Muscle layer of duodenum (tissue), 2 donors: Measurements from ENCODE around the gene SLC23A3.

Experiments used
- H3K27ac ChIP-seq: one replicate; pipeline ENCODE4 v1.7.0; 2013; ENCODE audit warnings: mild to moderate bottlenecking, low read length
- H3K27me3 ChIP-seq: one replicate; pipeline ENCODE4 v1.7.0; 2013; ENCODE audit warnings: low read depth, mild to moderate bottlenecking, control low read depth, low read length
- H3K36me3 ChIP-seq, 2 donors: one replicate each; pipeline ENCODE4 v1.7.0; 2013; ENCODE audit warnings: low read length in 2 of 2, control low read depth in 1 of 2, mild to moderate bottlenecking in 1 of 2; ENCODE audit not compliant: insufficient read depth in 2 of 2, control insufficient read depth in 1 of 2
- H3K4me1 ChIP-seq, 2 donors: one replicate each; pipeline ENCODE4 v1.7.0; 2013; ENCODE audit warnings: low read length in 2 of 2, mild to moderate bottlenecking in 2 of 2, control low read depth in 1 of 2, moderate library complexity in 1 of 2; ENCODE audit not compliant: insufficient read depth in 2 of 2, control insufficient read depth in 1 of 2
- H3K4me3 ChIP-seq, 2 donors: one replicate each; pipeline ENCODE4 v1.7.0; 2013; ENCODE audit warnings: low read length in 2 of 2, low read depth in 1 of 2, mild to moderate bottlenecking in 1 of 2
- H3K9me3 ChIP-seq, 2 donors: one replicate each; pipeline ENCODE4 v1.7.0; 2013; ENCODE audit warnings: low read length in 2 of 2, control low read depth in 1 of 2, mild to moderate bottlenecking in 1 of 2; ENCODE audit not compliant: control insufficient read depth in 1 of 2
- donor health status: healthy.

Gene SLC23A3

GRCh38 chr2:219118504-219118903 lies 51.3 kb downstream of the SLC23A3 start:
- Histone ChIP-seq H3K9me3 (no peaks in the 10 kb centered on the region), H3K27ac (no peak overlapping the region), H3K36me3 (no peaks in the 10 kb centered on the region), H3K4me3 (no peak overlapping the region), H3K4me1 (no peaks in the 10 kb centered on the region), H3K27me3 (no peaks in the 10 kb centered on the region)

GRCh38 chr2:219116776-219117646 lies 52.8 kb downstream of the SLC23A3 start:
- H3K4me3 ChIP-seq = no peak overlapping the region
- H3K27me3 ChIP-seq = no peaks in the 10 kb centered on the region
- H3K27ac ChIP-seq = no peak overlapping the region
- no peaks in the 10 kb centered on the region for H3K4me1 ChIP-seq
- H3K9me3 ChIP-seq = no peaks in the 10 kb centered on the region
- H3K36me3 ChIP-seq = no peaks in the 10 kb centered on the region

DNA sequence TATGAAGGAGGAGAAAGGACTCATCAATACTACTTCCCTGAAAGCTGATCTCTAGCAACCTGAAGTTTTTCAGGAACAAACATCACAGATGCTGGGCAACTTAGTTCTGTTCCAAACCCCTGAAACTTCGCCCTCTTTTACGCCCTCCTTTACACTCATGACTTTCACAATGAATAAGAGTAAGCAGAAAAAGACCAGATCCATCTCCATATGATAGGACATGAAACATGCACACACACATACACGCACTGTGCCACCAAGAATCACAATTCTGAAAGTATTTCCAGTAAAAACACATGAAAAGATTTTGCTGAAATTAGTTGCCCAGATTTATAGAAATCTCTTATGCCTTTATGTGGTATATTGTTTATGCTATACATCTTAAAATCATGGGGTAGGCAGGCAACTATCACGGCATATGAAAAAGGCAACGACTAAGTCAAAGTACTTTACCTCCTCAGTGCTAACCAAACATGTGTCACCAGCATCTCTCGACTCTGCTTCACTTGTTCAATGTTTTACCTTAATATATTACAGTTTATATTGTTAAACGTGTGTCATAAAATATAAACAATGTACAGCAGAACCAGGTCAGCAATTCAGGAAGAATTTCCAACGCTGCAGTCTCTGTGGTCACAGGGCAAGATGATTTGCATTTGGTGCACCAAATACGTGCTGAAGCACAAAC lies 57.0 kb downstream of the SLC23A3 start:
- peaks cover 0 to 3% of the 10 kb centered on the region in 2 donors for H3K4me1 ChIP-seq
- H3K27ac ChIP-seq = no peak overlapping the region

GRCh38 chr2:219112062-219112406 lies 57.8 kb downstream of the SLC23A3 start:
- H3K4me1 ChIP-seq = peaks cover 0 to 3% of the 10 kb centered on the region in 2 donors
- no peak overlapping the region for H3K27ac ChIP-seq
- no peaks in the 10 kb centered on the region for H3K27me3 ChIP-seq
- no peaks in the 10 kb centered on the region for H3K9me3 ChIP-seq
- no peaks in the 10 kb centered on the region for H3K36me3 ChIP-seq
- H3K4me3 ChIP-seq = no peak overlapping the region

More for the DNA sequence above, 57.0 kb downstream of the SLC23A3 start:
- Histone ChIP-seq H3K36me3 (no peaks in the 10 kb centered on the region), H3K9me3 (no peaks in the 10 kb centered on the region), H3K4me3 (no peak overlapping the region), H3K27me3 (no peaks in the 10 kb centered on the region)
